ENCODE results near the gene HINT2. TPM values are rescaled to one million over a fixed set of nuclear protein-coding genes. Genes with fewer than 3 reads are reported as not detected.

The HINT2 gene
- total RNA-seq: 18.4 and 21.7 TPM in 2 replicates

GRCh38 chr9:35814841-35815543, at the start of gene HINT2:
Gene HINT2, minus strand, starts transcription at chr9:35815042. Its CDS starts 63 bp downstream, at chr9:35814979.

DNA sequence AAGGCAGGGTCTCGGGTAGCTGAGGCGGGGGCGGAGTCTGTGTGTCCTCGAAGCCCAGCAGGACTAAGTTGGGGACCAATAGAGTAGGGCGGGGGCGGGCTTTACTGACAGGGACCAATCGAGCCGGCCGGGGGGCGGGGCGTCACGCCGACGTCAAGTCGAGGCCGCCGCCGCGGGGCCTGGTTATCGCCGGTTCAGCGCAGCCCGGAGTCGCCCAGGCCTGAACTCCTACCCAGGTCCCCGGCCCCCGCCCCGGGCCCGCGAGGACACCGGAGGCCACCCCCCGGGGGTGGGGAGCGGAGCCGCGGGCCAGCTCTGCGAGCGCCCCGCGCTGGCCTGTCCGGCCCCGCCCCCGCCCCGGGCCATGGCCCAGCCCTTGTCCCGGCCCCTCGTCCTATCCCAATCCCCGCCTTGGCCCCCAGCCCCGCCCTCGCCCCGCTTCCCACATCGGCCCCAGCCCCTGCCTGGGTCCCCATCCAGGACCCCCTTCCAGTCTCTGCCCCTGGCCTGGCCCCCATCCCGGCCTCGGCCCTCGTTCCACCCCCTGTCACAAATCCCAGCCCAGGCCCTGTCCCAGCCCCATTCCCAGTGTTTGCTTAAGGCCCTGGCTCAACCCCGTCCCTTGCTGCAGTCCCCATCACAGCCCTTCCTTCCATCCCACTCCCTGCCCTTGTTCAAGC, 14.4 kb upstream of the HINT2 start, which contains the start of gene TMEM8B:
Gene TMEM8B, plus strand, starts transcription at position 145 of the 680 bp plus-strand sequence. Its CDS starts 220 bp downstream, at position 365.

DNA sequence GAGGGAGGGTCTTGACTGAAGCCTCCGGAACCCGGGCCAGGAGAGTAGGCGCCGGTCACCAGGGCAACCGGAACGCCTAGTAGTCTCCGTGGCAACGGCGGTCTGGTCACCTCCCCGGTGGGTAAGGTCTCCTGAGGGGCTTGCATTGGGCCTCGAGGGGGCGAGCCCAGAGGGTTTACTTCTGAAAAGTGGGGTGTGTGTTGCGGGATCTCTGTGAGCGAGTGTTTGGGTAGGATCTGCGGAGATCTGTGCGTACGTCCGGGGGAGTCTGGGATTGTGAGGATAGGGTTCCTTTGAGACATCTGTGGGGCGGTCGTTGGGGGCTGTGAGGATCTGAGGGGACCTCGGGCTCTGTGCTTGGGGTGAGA, 13.9 kb upstream of the HINT2 start, which contains the start of gene FAM221B:
Gene FAM221B, minus strand, starts transcription at position 17 of the 368 bp plus-strand sequence. CDS start 2,571 bp downstream, outside the sequence.

DNA sequence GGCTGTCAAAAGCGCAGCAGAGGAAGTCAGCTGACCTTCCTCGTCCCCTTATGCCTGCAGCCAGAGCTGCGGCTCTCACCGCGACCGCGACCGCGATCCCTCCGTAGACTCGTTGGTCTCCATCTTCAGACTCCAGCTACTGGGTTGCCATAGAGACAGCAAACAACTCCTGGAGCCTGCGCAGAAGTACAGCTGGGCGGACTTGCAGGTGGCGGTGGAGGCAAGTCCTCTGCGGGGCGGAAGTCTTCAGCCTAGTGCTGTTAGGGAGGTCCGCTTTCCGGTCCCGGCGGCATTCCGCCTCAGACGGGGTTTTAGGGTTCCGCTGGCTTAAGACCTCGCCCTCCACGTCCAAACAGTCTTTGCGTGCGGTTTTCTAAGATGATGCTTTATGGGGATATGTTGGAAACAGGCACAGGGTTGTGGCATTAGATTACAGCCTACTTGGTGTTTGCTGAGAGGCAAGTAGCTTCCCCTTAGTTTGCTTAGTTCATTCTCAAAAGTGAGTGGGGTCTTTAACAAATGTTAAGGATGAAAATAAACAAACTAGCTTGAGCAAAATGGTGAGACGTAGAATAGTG, 2.7 kb downstream of the HINT2 start, which contains the start of gene SPAG8:
Gene SPAG8, minus strand, starts transcription at position 238 of the 578 bp plus-strand sequence. Its CDS starts 115 bp downstream, at position 123.

DNA sequence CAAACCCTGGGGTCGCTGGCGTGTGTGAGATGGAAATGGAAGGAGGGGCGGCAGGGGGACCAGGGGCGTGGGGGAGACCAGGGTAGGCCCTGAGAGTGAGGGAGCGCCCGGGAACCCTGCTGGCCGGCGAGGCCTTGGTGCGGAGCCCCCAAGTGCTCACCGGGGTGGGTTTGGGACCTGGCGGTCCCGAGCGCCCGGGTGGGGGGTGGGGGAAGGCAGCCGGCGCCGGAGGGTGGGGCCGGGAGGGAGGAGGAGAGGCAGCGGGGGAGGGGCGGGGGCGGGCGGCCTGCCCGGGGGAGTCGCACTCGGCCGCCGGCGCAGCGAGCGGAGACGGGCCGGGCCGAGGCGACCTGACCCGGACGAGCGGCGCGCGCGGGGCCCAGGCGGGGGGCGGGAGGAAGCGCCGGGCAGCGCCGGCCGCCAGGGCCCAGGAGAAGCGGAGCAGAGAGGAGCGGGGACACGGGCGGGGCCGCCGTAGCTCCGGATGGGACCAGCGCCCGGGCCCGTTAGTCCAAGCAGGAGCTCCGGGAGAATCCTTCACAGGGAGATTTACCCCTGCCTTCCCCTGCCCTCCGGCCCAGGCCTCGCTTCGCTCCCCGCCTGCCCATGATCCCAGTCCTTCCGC, 23.4 kb downstream of the HINT2 start, which contains the start of gene NPR2:
Gene NPR2, plus strand, starts transcription at position 295 of the 625 bp plus-strand sequence. CDS start 818 bp downstream, outside the sequence.

Other genes with a start within 250 kb of the HINT2 start
- 4.0 and 8.4 TPM in 2 replicates for gene TESK1, start 209.8 kb downstream of the HINT2 start, total RNA-seq
- not detected in 2 replicates for gene CD72, start 196.6 kb downstream of the HINT2 start, total RNA-seq
- gene SIT1, start 164.1 kb downstream of the HINT2 start, total RNA-seq: not detected in 2 replicates
- gene RMRP, start 157.0 kb downstream of the HINT2 start, total RNA-seq: 34,663 and 71,197 TPM in 2 replicates
- 8.9 and 13.7 TPM in 2 replicates for gene CCDC107, start 156.8 kb downstream of the HINT2 start, total RNA-seq
- 0.38 and 0.81 TPM in 2 replicates for gene ARHGEF39, start 149.8 kb downstream of the HINT2 start, total RNA-seq
- 0.19 TPM in 1 of 2 replicates, not detected in the other for gene CA9, start 141.1 kb downstream of the HINT2 start, total RNA-seq
- 316 and 644 TPM in 2 replicates for gene TPM2, start 125.1 kb downstream of the HINT2 start, total RNA-seq
- gene TLN1, start 82.8 kb downstream of the HINT2 start, total RNA-seq: 315 and 441 TPM in 2 replicates
- gene CREB3, start 82.4 kb downstream of the HINT2 start, total RNA-seq: 51.5 and 52.2 TPM in 2 replicates
- gene GBA2, start 65.8 kb downstream of the HINT2 start, total RNA-seq: 63.2 and 65.8 TPM in 2 replicates
- gene RGP1, start 65.8 kb downstream of the HINT2 start, total RNA-seq: 8.5 and 10.8 TPM in 2 replicates
- gene MSMP, start 60.8 kb downstream of the HINT2 start, total RNA-seq: 6.5 and 13.3 TPM in 2 replicates
- gene NPR2, start 23.5 kb downstream of the HINT2 start, total RNA-seq: 6.2 and 14.1 TPM in 2 replicates
- 0.19 and 0.27 TPM in 2 replicates for gene SPAG8, start 2.8 kb downstream of the HINT2 start, total RNA-seq
- gene FAM221B, start 13.7 kb upstream of the HINT2 start, total RNA-seq: not detected in 2 replicates
- 0.09 and 1.1 TPM in 2 replicates for gene TMEM8B, start 14.2 kb upstream of the HINT2 start, total RNA-seq
- gene OR13J1, start 55.4 kb upstream of the HINT2 start, total RNA-seq: not detected in 2 replicates
- gene HRCT1, start 91.2 kb upstream of the HINT2 start, total RNA-seq: 0.56 and 3.7 TPM in 2 replicates
- gene SPAAR, start 94.4 kb upstream of the HINT2 start, total RNA-seq: 10.4 and 12.7 TPM in 2 replicates
- not detected in 2 replicates for gene OR2S2, start 143.1 kb upstream of the HINT2 start, total RNA-seq
- gene RECK, start 221.9 kb upstream of the HINT2 start, total RNA-seq: 10.1 and 24.8 TPM in 2 replicates

Measured in endothelial cell of coronary artery (primary cell).